Measurements from ENCODE around the gene DNTTIP2. TPM values are rescaled to one million over a fixed set of nuclear protein-coding genes. Genes with fewer than 3 reads are reported as not detected.
"Not testable (repeated sequence)": the region's sequence is repeated elsewhere in the genome, so short reads cannot be mapped to it uniquely, and the experiment has no call there.

DNTTIP2 gene
- polyA plus RNA-seq, 4 donors: 60.0 to 85.9 (median 72.1) TPM

- no peak for DNase-seq (ENCODE audit: low read depth in 4 of 4, low spot score in 3 of 4)
Measured at GRCh38 chr1:93842750-93843500, 36.1 kb downstream of the DNTTIP2 start.

GRCh38 chr1:93841771-93842170 lies 37.2 kb downstream of the DNTTIP2 start:
- DNase-seq (ENCODE audit: low read depth in 4 of 4, low spot score in 3 of 4): no peak

GRCh38 chr1:93840956-93841482 lies 38.0 kb downstream of the DNTTIP2 start:
- DNase-seq (ENCODE audit: low read depth in 4 of 4, low spot score in 3 of 4): no peak

GRCh38 chr1:93839753-93840152 lies 39.3 kb downstream of the DNTTIP2 start:
- no peak for DNase-seq (ENCODE audit: low read depth in 4 of 4, low spot score in 3 of 4)

GRCh38 chr1:93839307-93839706 lies 39.7 kb downstream of the DNTTIP2 start:
- DNase-seq (ENCODE audit: low read depth in 4 of 4, low spot score in 3 of 4): no peak

GRCh38 chr1:93837961-93838360 lies 41.0 kb downstream of the DNTTIP2 start:
- DNase-seq (ENCODE audit: low read depth in 4 of 4, low spot score in 3 of 4): no peak

GRCh38 chr1:93833293-93833692 lies 45.7 kb downstream of the DNTTIP2 start:
- DNase-seq (ENCODE audit: low read depth in 4 of 4, low spot score in 3 of 4): not testable (repeated sequence)

GRCh38 chr1:93829061-93829460 lies 49.9 kb downstream of the DNTTIP2 start:
- no peak for DNase-seq (ENCODE audit: low read depth in 4 of 4, low spot score in 3 of 4)

GRCh38 chr1:93828367-93828755 lies 50.6 kb downstream of the DNTTIP2 start:
- DNase-seq (ENCODE audit: low read depth in 4 of 4, low spot score in 3 of 4): no peak

- no peak for DNase-seq (ENCODE audit: low read depth in 4 of 4, low spot score in 3 of 4)
Measured at GRCh38 chr1:93827633-93828366, 51.2 kb downstream of the DNTTIP2 start.

GRCh38 chr1:93827128-93827527 lies 51.9 kb downstream of the DNTTIP2 start:
- no peak for DNase-seq (ENCODE audit: low read depth in 4 of 4, low spot score in 3 of 4)

GRCh38 chr1:93824834-93825233 lies 54.2 kb downstream of the DNTTIP2 start:
- no peak for DNase-seq (ENCODE audit: low read depth in 4 of 4, low spot score in 3 of 4)

- DNase-seq (ENCODE audit: low read depth in 4 of 4, low spot score in 3 of 4): no peak
Measured at GRCh38 chr1:93822730-93823425, 56.1 kb downstream of the DNTTIP2 start.

GRCh38 chr1:93821423-93822144 lies 57.4 kb downstream of the DNTTIP2 start:
- DNase-seq (ENCODE audit: low read depth in 4 of 4, low spot score in 3 of 4): no peak

- no peak for DNase-seq (ENCODE audit: low read depth in 4 of 4, low spot score in 3 of 4)
Measured at GRCh38 chr1:93820554-93821422, 58.2 kb downstream of the DNTTIP2 start.

- no peak for DNase-seq (ENCODE audit: low read depth in 4 of 4, low spot score in 3 of 4)
Measured at GRCh38 chr1:93818570-93818959, 60.4 kb downstream of the DNTTIP2 start.

- no peak for DNase-seq (ENCODE audit: low read depth in 4 of 4, low spot score in 3 of 4)
Measured at GRCh38 chr1:93817819-93818569, 61.0 kb downstream of the DNTTIP2 start.

- no peak for DNase-seq (ENCODE audit: low read depth in 4 of 4, low spot score in 3 of 4)
Measured at GRCh38 chr1:93816970-93817678, 61.9 kb downstream of the DNTTIP2 start.
